C4-2B (cell line): ENCODE results near the gene TMEM132D.

Source experiments
- CTCF ChIP-seq: fragments of 450-650 bp; conservative IDR thresholded peaks from 2 replicates; pipeline ENCODE4 v1.5.1; 2017; ENCODE audit warnings: mild to moderate bottlenecking
- ZFX ChIP-seq: fragments of 450-650 bp; IDR thresholded peaks from 2 replicates; pipeline ENCODE4 v1.6.1; 2017

GRCh38 chr12:129237881-129238280, 665.9 kb downstream of the TMEM132D start:
- TF ChIP-seq CTCF (no peak), ZFX (no peak)
